Endodermal cell (in vitro differentiated cells): Measurements from ENCODE around the gene ORC2. TPM values are rescaled to one million over a fixed set of nuclear protein-coding genes. Genes with fewer than 3 reads are reported as not detected.

ENCODE experiments used
- DNase-seq: peaks from one replicate; pipeline ENCODE4 v3.0.0-alpha.2; 2017
- H3K27ac ChIP-seq: 2 replicates; pipeline ENCODE4 v1.5.1; 2013; ENCODE audit warnings: mild to moderate bottlenecking, low read depth, low read length, moderate library complexity
- H3K27me3 ChIP-seq: 2 replicates; pipeline ENCODE4 v1.6.1; 2013; ENCODE audit warnings: mild to moderate bottlenecking, low read length, moderate library complexity; ENCODE audit not compliant: insufficient read depth, control insufficient read depth, poor library complexity, severe bottlenecking
- H3K36me3 ChIP-seq: 2 replicates; pipeline ENCODE4 v1.7.0; 2013; ENCODE audit warnings: mild to moderate bottlenecking, low read length, moderate library complexity; ENCODE audit not compliant: control insufficient read depth, insufficient read depth
- H3K4me1 ChIP-seq: one replicate; pipeline ENCODE4 v1.7.0; 2013; ENCODE audit warnings: low read length; ENCODE audit not compliant: control insufficient read depth, insufficient read depth
- H3K4me3 ChIP-seq: 2 replicates; pipeline ENCODE4 v1.5.1; 2013; ENCODE audit warnings: mild to moderate bottlenecking, low read length, moderate library complexity
- H3K9ac ChIP-seq: 2 replicates; pipeline ENCODE4 v1.6.1; 2013; ENCODE audit warnings: mild to moderate bottlenecking, low read length, moderate library complexity; ENCODE audit not compliant: poor library complexity, severe bottlenecking; ENCODE audit errors: extremely low read depth
- H3K9me3 ChIP-seq: 2 replicates; pipeline ENCODE4 v1.6.1; 2013; ENCODE audit warnings: mild to moderate bottlenecking, low read length, moderate library complexity; ENCODE audit not compliant: control insufficient read depth
- H3K27ac Mint-ChIP-seq: 2 replicates; pipeline ENCODE4 v1.8.0; 2020; ENCODE audit warnings: mixed read lengths
- H3K27me3 Mint-ChIP-seq: 2 replicates; pipeline ENCODE4 v1.8.0; 2021; ENCODE audit warnings: mild to moderate bottlenecking, mixed read lengths; ENCODE audit not compliant: insufficient read depth
- H3K36me3 Mint-ChIP-seq: 2 replicates; pipeline ENCODE4 v1.8.0; 2020; ENCODE audit warnings: low read depth, mixed read lengths
- H3K4me1 Mint-ChIP-seq: 2 replicates; pipeline ENCODE4 v1.8.0; 2020; ENCODE audit warnings: mixed read lengths
- H3K4me3 Mint-ChIP-seq: 2 replicates; pipeline ENCODE4 v1.8.0; 2020; ENCODE audit warnings: mild to moderate bottlenecking, moderate library complexity, mixed read lengths
- H3K9me3 Mint-ChIP-seq: 2 replicates; pipeline ENCODE4 v1.8.0; 2020; ENCODE audit warnings: mild to moderate bottlenecking, mixed read lengths
- WGBS, 2 experiments: methylation state at CpG; one replicate each; pipeline versions ENCODE4 v1.1.5 to v1.1.7; 2013; ENCODE audit warnings: missing lambda C conversion rate in 2 of 2, mixed read lengths in 1 of 2; ENCODE audit not compliant: insufficient coverage in 1 of 2, insufficient read length in 1 of 2; 5-methylcytosine and 5-hydroxymethylcytosine counted together
- total RNA-seq, 2 donors: library from RNA; stranded (reverse); fragmentation: NEBNext Ultra II Directional in 1 of 2; extraction: Animal tissue kit (Norgen Biotek cat#: 25700) in 1 of 2; gene quantifications; 2 replicates in 1 of 2; 3 replicates in 1 of 2; pipeline ENCODE4 v1.2.1, GENCODE V29; 2021
- TF ChIP-seq, protein P1 (sequence below): fragments of 200-600 bp; sonication (generic); conservative IDR thresholded peaks from 2 replicates; pipeline ENCODE4 v1.5.0; 2021; ENCODE audit warnings: antibody characterized with exemption, mild to moderate bottlenecking

Gene ORC2
- total RNA-seq, 2 donors from 2014 or later, result 68.9 to 129 TPM

- H3K27me3 ChIP-seq, result no peaks in the 10 kb centered on the region
- no peak overlapping the region for H3K9ac ChIP-seq
- TF ChIP-seq, protein P1, sequence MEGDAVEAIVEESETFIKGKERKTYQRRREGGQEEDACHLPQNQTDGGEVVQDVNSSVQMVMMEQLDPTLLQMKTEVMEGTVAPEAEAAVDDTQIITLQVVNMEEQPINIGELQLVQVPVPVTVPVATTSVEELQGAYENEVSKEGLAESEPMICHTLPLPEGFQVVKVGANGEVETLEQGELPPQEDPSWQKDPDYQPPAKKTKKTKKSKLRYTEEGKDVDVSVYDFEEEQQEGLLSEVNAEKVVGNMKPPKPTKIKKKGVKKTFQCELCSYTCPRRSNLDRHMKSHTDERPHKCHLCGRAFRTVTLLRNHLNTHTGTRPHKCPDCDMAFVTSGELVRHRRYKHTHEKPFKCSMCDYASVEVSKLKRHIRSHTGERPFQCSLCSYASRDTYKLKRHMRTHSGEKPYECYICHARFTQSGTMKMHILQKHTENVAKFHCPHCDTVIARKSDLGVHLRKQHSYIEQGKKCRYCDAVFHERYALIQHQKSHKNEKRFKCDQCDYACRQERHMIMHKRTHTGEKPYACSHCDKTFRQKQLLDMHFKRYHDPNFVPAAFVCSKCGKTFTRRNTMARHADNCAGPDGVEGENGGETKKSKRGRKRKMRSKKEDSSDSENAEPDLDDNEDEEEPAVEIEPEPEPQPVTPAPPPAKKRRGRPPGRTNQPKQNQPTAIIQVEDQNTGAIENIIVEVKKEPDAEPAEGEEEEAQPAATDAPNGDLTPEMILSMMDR, result no peak
- H3K4me1 ChIP-seq, result no peaks in the 10 kb centered on the region
- H3K36me3 ChIP-seq, result peaks cover 45% of the 10 kb centered on the region
- no peak overlapping the region for H3K4me3 ChIP-seq
- peaks cover 38% of the 10 kb centered on the region for H3K36me3 Mint-ChIP-seq
- H3K27me3 Mint-ChIP-seq, result no peaks in the 10 kb centered on the region
- H3K4me1 Mint-ChIP-seq, result no peaks in the 10 kb centered on the region
- H3K27ac Mint-ChIP-seq, result no peak overlapping the region
- no peak for DNase-seq
- no peaks in the 10 kb centered on the region for H3K9me3 ChIP-seq
- H3K4me3 Mint-ChIP-seq, result no peak overlapping the region
- H3K9me3 Mint-ChIP-seq, result no peaks in the 10 kb centered on the region
- H3K27ac ChIP-seq, result no peak overlapping the region
These were observed 43.2 kb upstream of the ORC2 start for GRCh38 chr2:201006704-201007103.

DNA sequence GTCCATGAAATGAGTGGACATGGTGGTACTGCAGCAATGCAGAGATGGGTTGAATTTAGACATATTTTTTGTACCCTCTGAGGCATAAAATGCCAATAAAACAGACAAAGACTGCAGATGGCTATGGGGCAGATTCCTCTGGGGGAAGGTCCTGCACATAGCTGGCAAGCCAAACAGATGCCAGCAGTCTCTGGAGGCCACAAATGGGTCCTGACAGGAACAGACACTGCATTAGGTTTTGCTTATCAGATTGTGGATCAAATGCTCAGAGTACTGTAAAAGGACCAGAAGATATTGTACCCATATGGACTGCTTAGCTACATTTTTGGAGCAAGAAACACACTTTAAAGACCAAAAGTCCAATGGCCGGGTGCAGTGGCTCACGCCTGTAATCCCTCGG lies 40.9 kb upstream of the ORC2 start:
- Mint-ChIP-seq H3K4me1 (no peaks in the 10 kb centered on the region), H3K4me3 (no peak overlapping the region)
- DNase-seq, result no peak

GRCh38 chr2:200993097-200993496 lies 29.6 kb upstream of the ORC2 start:
- no peak overlapping the region for H3K27ac Mint-ChIP-seq
- WGBS, 2 experiments, result 93 to 95% methylated on average over 2 to 3 of the region's 3 CpGs
- H3K27ac ChIP-seq, result no peak overlapping the region

More for the DNA sequence above, 40.9 kb upstream of the ORC2 start:
- Histone ChIP-seq H3K36me3 (peaks cover 56% of the 10 kb centered on the region), H3K9me3 (no peaks in the 10 kb centered on the region), H3K9ac (no peak overlapping the region), H3K4me1 (no peaks in the 10 kb centered on the region), H3K27me3 (no peaks in the 10 kb centered on the region), H3K4me3 (no peak overlapping the region), H3K27ac (no peak overlapping the region)
- TF ChIP-seq, protein P1, result no peak
- H3K9me3 Mint-ChIP-seq, result no peaks in the 10 kb centered on the region
- H3K27me3 Mint-ChIP-seq, result no peaks in the 10 kb centered on the region
- H3K36me3 Mint-ChIP-seq, result peaks cover 42% of the 10 kb centered on the region
- 84 to 97% methylated on average over 3 of the region's 3 CpGs for WGBS, 2 experiments
- H3K27ac Mint-ChIP-seq, result no peak overlapping the region

More at GRCh38 chr2:200993097-200993496, 29.6 kb upstream of the ORC2 start:
- H3K4me3 Mint-ChIP-seq, result no peak overlapping the region
- H3K9me3 Mint-ChIP-seq, result no peaks in the 10 kb centered on the region
- DNase-seq, result no peak
- TF ChIP-seq, protein P1, result no peak
- no peaks in the 10 kb centered on the region for H3K4me1 ChIP-seq
- H3K9me3 ChIP-seq, result no peaks in the 10 kb centered on the region
- H3K9ac ChIP-seq, result no peak overlapping the region
- H3K4me3 ChIP-seq, result no peak overlapping the region
- no peaks in the 10 kb centered on the region for H3K27me3 ChIP-seq
- H3K36me3 Mint-ChIP-seq, result peaks cover 39% of the 10 kb centered on the region
- H3K27me3 Mint-ChIP-seq, result no peaks in the 10 kb centered on the region
- H3K4me1 Mint-ChIP-seq, result no peaks in the 10 kb centered on the region
- H3K36me3 ChIP-seq, result peaks cover 83% of the 10 kb centered on the region
